HEK293 (cell line): ENCODE results near the gene ATP6V0A4.

Experiments used
- KLF7 ChIP-seq: fragments of 450-650 bp; formaldehyde crosslinking; IDR thresholded peaks from 2 replicates; pipeline ENCODE4 v1.5.1; 2016; ENCODE audit warnings: missing biosample characterization, missing genetic modification characterization, borderline replicate concordance
- PRDM1 ChIP-seq: fragments of 450-650 bp; formaldehyde crosslinking; IDR thresholded peaks from 2 replicates; pipeline ENCODE4; 2016; ENCODE audit warnings: missing biosample characterization, missing genetic modification characterization
- ZBTB11 ChIP-seq: fragments of 450-650 bp; formaldehyde crosslinking; conservative IDR thresholded peaks from 2 replicates; pipeline ENCODE4 v1.5.1; 2016; ENCODE audit warnings: low read depth, missing biosample characterization, missing genetic modification characterization
- ZBTB49 ChIP-seq: fragments of 450-650 bp; formaldehyde crosslinking; IDR thresholded peaks from 2 replicates; pipeline ENCODE4 v1.5.1; 2016; ENCODE audit warnings: missing biosample characterization, missing genetic modification characterization, low read depth
- ZNF148 ChIP-seq: fragments of 450-650 bp; formaldehyde crosslinking; IDR thresholded peaks from 2 replicates; pipeline ENCODE4 v1.5.0; 2017; ENCODE audit warnings: missing biosample characterization, missing genetic modification characterization, borderline replicate concordance
- ZNF394 ChIP-seq: fragments of 450-650 bp; formaldehyde crosslinking; IDR thresholded peaks from 2 replicates; pipeline ENCODE4 v1.5.1; 2016; ENCODE audit warnings: missing biosample characterization, missing genetic modification characterization, mild to moderate bottlenecking, moderate library complexity, borderline replicate concordance
- ZNF398 ChIP-seq: fragments of 450-650 bp; formaldehyde crosslinking; IDR thresholded peaks from 2 replicates; pipeline ENCODE4 v1.5.1; 2017; ENCODE audit warnings: missing biosample characterization, missing genetic modification characterization
- ZNF426 ChIP-seq: fragments of 450-650 bp; formaldehyde crosslinking; IDR thresholded peaks from 2 replicates; pipeline ENCODE4 v1.5.1; 2017; ENCODE audit warnings: missing biosample characterization, missing genetic modification characterization, mild to moderate bottlenecking, inconsistent platforms, moderate library complexity
- ZNF518A ChIP-seq: fragments of 450-650 bp; formaldehyde crosslinking; conservative IDR thresholded peaks from 2 replicates; pipeline ENCODE4 v1.5.1; 2016; ENCODE audit warnings: low read depth, missing biosample characterization, missing genetic modification characterization
- ZNF544 ChIP-seq: fragments of 450-650 bp; formaldehyde crosslinking; IDR thresholded peaks from 2 replicates; pipeline ENCODE4 v1.5.0; 2017; ENCODE audit warnings: missing biosample characterization, missing genetic modification characterization
- ZNF561 ChIP-seq: fragments of 450-650 bp; IDR thresholded peaks from 2 replicates; pipeline ENCODE4 v1.5.1; 2018; ENCODE audit warnings: missing biosample characterization, missing genetic modification characterization, borderline replicate concordance
- ZNF600 ChIP-seq: fragments of 450-650 bp; formaldehyde crosslinking; IDR thresholded peaks from 2 replicates; pipeline ENCODE4 v1.5.1; 2016; ENCODE audit warnings: missing biosample characterization, missing genetic modification characterization
- ZNF660 ChIP-seq: fragments of 450-650 bp; IDR thresholded peaks from 2 replicates; pipeline ENCODE4 v1.5.1; 2018; ENCODE audit warnings: missing biosample characterization, mild to moderate bottlenecking, missing genetic modification characterization
- ZNF664 ChIP-seq: fragments of 450-650 bp; formaldehyde crosslinking; IDR thresholded peaks from 2 replicates; pipeline ENCODE4 v1.5.1; 2016; ENCODE audit warnings: missing biosample characterization, missing genetic modification characterization
- ZNF785 ChIP-seq: fragments of 450-650 bp; formaldehyde crosslinking; IDR thresholded peaks from 2 replicates; pipeline ENCODE4 v1.5.1; 2016; ENCODE audit warnings: missing biosample characterization, missing genetic modification characterization

ATP6V0A4 gene

GRCh38 chr7:138656952-138657351 is 141.0 kb downstream of the ATP6V0A4 start (continued):
- TF ChIP-seq ZBTB49 (tag by site-specific recombination) (no peak), ZNF561 (tag by site-specific recombination) (no peak), ZBTB11 (tag by site-specific recombination) (0 out of 2 replicates have a peak, but pooled peaks have one; percentile 30), ZNF660 (no peak), ZNF426 (tag by site-specific recombination) (peak; percentile 24; the same call in 1 of the 2 replicates), ZNF148 (no peak), ZNF544 (tag by site-specific recombination) (no peak), ZNF394 (tag by site-specific recombination) (peak; percentile 52; the same call in 1 of the 2 replicates), ZNF398 (tag by site-specific recombination) (no peak), ZNF600 (tag by site-specific recombination) (no peak), KLF7 (no peak), ZNF785 (tag by site-specific recombination) (no peak), ZNF518A (peak; percentile 57; the same call in 1 of the 2 replicates), PRDM1 (tag by site-specific recombination) (no peak), ZNF664 (tag by site-specific recombination) (no peak)
